ENCODE measurements around the gene NUP43. TPM values are rescaled to one million over a fixed set of nuclear protein-coding genes. Genes with fewer than 3 reads are reported as not detected.

Gene NUP43
- total RNA-seq, 1 donor from 2014 or later, result 26.5 TPM

- no peak overlapping the region for H3K4me3 ChIP-seq (ENCODE audit: low read depth, low read length)
- no peak for DNase-seq (ENCODE audit: low read depth)
- H3K27me3 ChIP-seq (ENCODE audit: control insufficient read depth, insufficient read depth, low read length), result no peaks in the 10 kb centered on the region
- no peaks in the 10 kb centered on the region for H3K36me3 ChIP-seq (ENCODE audit: control insufficient read depth, insufficient read depth, low read length)
- TF ChIP-seq CTCF (IDR thresholded peaks at IDR 0.05; ENCODE audit: insufficient read depth, low read length, poor library complexity, severe bottlenecking), result no peak
Measured at GRCh38 chr6:149733089-149733720, 13.1 kb downstream of the NUP43 start.

- H3K27me3 ChIP-seq (ENCODE audit: control insufficient read depth, insufficient read depth, low read length), result no peaks in the 10 kb centered on the region
- no peak overlapping the region for H3K4me3 ChIP-seq (ENCODE audit: low read depth, low read length)
- H3K36me3 ChIP-seq (ENCODE audit: control insufficient read depth, insufficient read depth, low read length), result no peaks in the 10 kb centered on the region
- TF ChIP-seq CTCF (IDR thresholded peaks at IDR 0.05; ENCODE audit: insufficient read depth, low read length, poor library complexity, severe bottlenecking), result no peak
- DNase-seq (ENCODE audit: low read depth), result no peak
Measured at GRCh38 chr6:149729824-149730223, 16.5 kb downstream of the NUP43 start.

DNA sequence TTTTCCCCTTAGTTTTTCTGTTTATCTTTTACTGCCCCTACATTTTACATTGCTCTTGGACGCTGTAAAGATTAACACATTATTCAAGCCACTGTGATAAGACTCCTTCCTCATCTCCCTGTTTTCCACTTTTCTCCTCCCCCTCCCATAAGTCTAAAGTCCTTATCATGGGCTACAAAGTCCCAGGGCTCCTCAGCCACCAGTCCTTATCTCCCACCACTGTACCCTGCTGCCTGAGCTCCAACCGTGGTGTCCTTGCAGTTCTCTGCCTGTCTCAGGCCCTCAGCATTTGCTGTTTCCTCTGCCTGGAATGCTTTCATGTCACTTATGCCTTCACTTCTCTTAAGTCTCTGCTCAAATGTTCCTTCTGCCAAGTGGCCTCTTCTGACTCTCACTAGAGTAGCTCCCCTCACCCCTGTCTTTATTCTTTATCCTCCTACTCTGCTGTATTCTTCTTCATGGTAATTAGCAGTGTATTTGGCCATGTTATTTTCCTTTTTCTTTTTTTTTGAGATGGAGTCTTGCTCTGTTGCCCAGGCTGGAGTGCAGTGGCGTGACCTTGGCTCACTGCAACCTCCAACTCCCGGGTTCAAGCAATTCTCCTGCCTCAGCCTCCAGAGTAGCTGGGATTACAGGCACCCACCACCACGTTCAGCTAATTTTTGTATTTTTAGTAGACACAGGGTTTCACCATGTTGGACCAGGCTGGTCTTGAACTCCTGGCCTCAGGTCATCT is 17.7 kb downstream of the NUP43 start:
- DNase-seq (ENCODE audit: low read depth), result no peak
- no peaks in the 10 kb centered on the region for H3K36me3 ChIP-seq (ENCODE audit: control insufficient read depth, insufficient read depth, low read length)
- no peaks in the 10 kb centered on the region for H3K27me3 ChIP-seq (ENCODE audit: control insufficient read depth, insufficient read depth, low read length)
- no peak for TF ChIP-seq CTCF (IDR thresholded peaks at IDR 0.05; ENCODE audit: insufficient read depth, low read length, poor library complexity, severe bottlenecking)
- H3K4me3 ChIP-seq (ENCODE audit: low read depth, low read length), result no peak overlapping the region

DNA sequence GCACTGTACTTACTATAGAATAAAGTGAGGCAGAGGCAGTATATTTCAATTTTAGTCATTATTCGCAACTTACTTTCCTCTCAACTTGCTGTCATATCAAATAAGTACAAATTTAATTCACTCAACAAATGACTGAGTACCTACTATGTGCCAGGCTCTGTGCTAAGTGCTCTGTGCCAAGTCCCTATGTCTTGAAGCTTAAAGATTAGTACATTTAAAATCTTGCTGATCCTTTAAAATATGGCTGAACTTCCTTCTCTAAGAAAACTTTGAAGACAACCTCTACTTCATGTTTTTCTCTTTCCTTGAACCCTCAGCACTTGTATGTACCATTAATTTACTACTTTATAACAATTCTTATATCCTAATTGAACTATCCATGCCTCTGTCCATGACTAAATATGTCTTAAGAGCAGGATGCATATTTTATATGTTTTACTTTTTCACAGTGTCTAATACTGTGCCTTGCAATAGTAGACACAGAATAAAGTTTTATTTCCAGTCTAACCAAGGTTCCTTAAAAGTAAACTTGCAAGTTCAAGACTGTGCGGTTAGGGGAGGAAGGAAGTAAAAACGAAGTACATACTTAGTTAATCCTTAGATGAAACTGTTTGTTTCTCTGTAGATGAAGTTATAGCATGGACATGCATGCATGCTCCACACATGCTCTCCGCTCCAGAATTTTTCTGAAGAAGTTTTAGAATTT is 18.4 kb downstream of the NUP43 start:
- Histone ChIP-seq H3K4me3 (ENCODE audit: low read depth, low read length) (no peak overlapping the region), H3K27me3 (ENCODE audit: control insufficient read depth, insufficient read depth, low read length) (no peaks in the 10 kb centered on the region), H3K36me3 (ENCODE audit: control insufficient read depth, insufficient read depth, low read length) (no peaks in the 10 kb centered on the region)
- TF ChIP-seq CTCF (IDR thresholded peaks at IDR 0.05; ENCODE audit: insufficient read depth, low read length, poor library complexity, severe bottlenecking), result no peak
- no peak for DNase-seq (ENCODE audit: low read depth)

- Histone ChIP-seq H3K27me3 (ENCODE audit: control insufficient read depth, insufficient read depth, low read length) (no peaks in the 10 kb centered on the region), H3K4me3 (ENCODE audit: low read depth, low read length) (no peak overlapping the region), H3K36me3 (ENCODE audit: control insufficient read depth, insufficient read depth, low read length) (no peaks in the 10 kb centered on the region)
- no peak for DNase-seq (ENCODE audit: low read depth)
- no peak for TF ChIP-seq CTCF (IDR thresholded peaks at IDR 0.05; ENCODE audit: insufficient read depth, low read length, poor library complexity, severe bottlenecking)
Measured at GRCh38 chr6:149725785-149726184, 20.5 kb downstream of the NUP43 start.

Measured in kidney epithelial cell (primary cell).